H9 (cell line): Measurements from ENCODE around the gene MAPK8IP2. TPM values are rescaled to one million over a fixed set of nuclear protein-coding genes. Genes with fewer than 3 reads are reported as not detected.

Experiments used
- DNase-seq: peaks from one replicate; pipeline ENCODE4 v3.0.0-alpha.2; 2017
- H2AFZ ChIP-seq: one replicate; pipeline ENCODE4 v1.6.1; 2013; ENCODE audit warnings: mild to moderate bottlenecking, low read length, control low read depth, moderate library complexity
- H2AK5ac ChIP-seq: 2 replicates; pipeline ENCODE4 v1.6.1; 2013; ENCODE audit warnings: low read length, control low read depth, mixed read lengths; ENCODE audit not compliant: insufficient read length
- H2BK120ac ChIP-seq: one replicate; pipeline ENCODE4 v1.6.1; 2013; ENCODE audit warnings: low read depth, mild to moderate bottlenecking, low read length, control low read depth, inconsistent platforms; ENCODE audit not compliant: poor library complexity, severe bottlenecking
- H2BK12ac ChIP-seq: 2 replicates; pipeline ENCODE4 v1.6.1; 2013; ENCODE audit warnings: low read length, control low read depth, mixed read lengths, low read depth; ENCODE audit not compliant: insufficient read length
- H2BK15ac ChIP-seq: 2 replicates; pipeline ENCODE4 v1.6.1; 2013; ENCODE audit warnings: low read depth, low read length, control low read depth
- H2BK20ac ChIP-seq: one replicate; pipeline ENCODE4 v1.6.1; 2013; ENCODE audit warnings: low read depth, mild to moderate bottlenecking, low read length, control low read depth, inconsistent platforms; ENCODE audit not compliant: poor library complexity, severe bottlenecking
- H2BK5ac ChIP-seq: 2 replicates; pipeline ENCODE4 v1.6.1; 2013; ENCODE audit warnings: low read length, control low read depth, mixed read lengths; ENCODE audit not compliant: insufficient read length
- H3K14ac ChIP-seq: 2 replicates; pipeline ENCODE4 v1.6.1; 2013; ENCODE audit warnings: low read length, control low read depth; ENCODE audit not compliant: insufficient read depth
- H3K18ac ChIP-seq: 2 replicates; pipeline ENCODE4 v1.6.1; 2013; ENCODE audit warnings: low read depth, mild to moderate bottlenecking, mixed read lengths, low read length, control low read depth; ENCODE audit not compliant: insufficient read length
- H3K23ac ChIP-seq: 2 replicates; pipeline ENCODE4 v1.6.1; 2013; ENCODE audit warnings: low read length, control low read depth, mixed read lengths, low read depth; ENCODE audit not compliant: insufficient read length
- H3K23me2 ChIP-seq: 2 replicates; pipeline ENCODE4 v1.6.1; 2013; ENCODE audit warnings: low read depth, mild to moderate bottlenecking, mixed read lengths, low read length, control low read depth; ENCODE audit not compliant: insufficient read length, poor library complexity, severe bottlenecking
- H3K27ac ChIP-seq: 2 replicates; pipeline ENCODE4 v1.5.1; 2013; ENCODE audit warnings: low read length, control low read depth, mixed read lengths, low read depth; ENCODE audit not compliant: insufficient read length
- H3K27me3 ChIP-seq: 2 replicates; pipeline ENCODE4 v1.6.1; 2013; ENCODE audit warnings: low read length, control low read depth, inconsistent platforms; ENCODE audit not compliant: insufficient read depth
- H3K4ac ChIP-seq: 2 replicates; pipeline ENCODE4 v1.6.1; 2013; ENCODE audit warnings: low read depth, mild to moderate bottlenecking, control low read depth, inconsistent platforms, low read length, moderate library complexity
- H3K4me1 ChIP-seq: 2 replicates; pipeline ENCODE4 v1.6.1; 2013; ENCODE audit warnings: low read length, control low read depth, inconsistent platforms; ENCODE audit not compliant: insufficient read depth
- H3K4me2 ChIP-seq: 2 replicates; pipeline ENCODE4 v1.6.1; 2013; ENCODE audit warnings: low read length, control low read depth, mixed read lengths; ENCODE audit not compliant: insufficient read length, insufficient read depth
- H3K56ac ChIP-seq: 2 replicates; pipeline ENCODE4 v1.6.1; 2013; ENCODE audit warnings: low read depth, mild to moderate bottlenecking, mixed read lengths, low read length, control low read depth; ENCODE audit not compliant: insufficient read length
- H3K79me1 ChIP-seq: 2 replicates; pipeline ENCODE4 v1.6.1; 2013; ENCODE audit warnings: low read depth, mild to moderate bottlenecking, moderate library complexity, low read length, control low read depth, inconsistent platforms; ENCODE audit not compliant: insufficient read depth, poor library complexity, severe bottlenecking
- H3K79me2 ChIP-seq: 2 replicates; pipeline ENCODE4 v1.6.1; 2013; ENCODE audit warnings: low read length, control low read depth, inconsistent platforms; ENCODE audit not compliant: insufficient read depth
- H3K9ac ChIP-seq: 2 replicates; pipeline ENCODE4 v1.6.1; 2013; ENCODE audit warnings: low read length, control low read depth, mixed read lengths; ENCODE audit not compliant: insufficient read length; ENCODE audit errors: extremely low read depth
- H3K9me3 ChIP-seq: one replicate; pipeline ENCODE4 v1.6.1; 2013; ENCODE audit warnings: low read depth, low read length, inconsistent platforms; ENCODE audit not compliant: control insufficient read depth
- H3T11ph ChIP-seq: one replicate; pipeline ENCODE4 v1.6.1; 2013; ENCODE audit warnings: mild to moderate bottlenecking, low read length, control low read depth, inconsistent platforms
- H4K20me1 ChIP-seq: one replicate; pipeline ENCODE4 v1.6.1; 2013; ENCODE audit not compliant: control insufficient read depth, insufficient read length, insufficient read depth
- H4K5ac ChIP-seq: 2 replicates; pipeline ENCODE4 v1.6.1; 2013; ENCODE audit warnings: low read depth, mild to moderate bottlenecking, mixed read lengths, low read length, control low read depth; ENCODE audit not compliant: insufficient read length
- H4K8ac ChIP-seq: replicated peaks from 2 replicates; pipeline ENCODE4 v1.6.1; 2013; ENCODE audit warnings: low read length, control low read depth, mixed read lengths, low read depth; ENCODE audit not compliant: insufficient read length
- H4K91ac ChIP-seq: 2 replicates; pipeline ENCODE4 v1.6.1; 2013; ENCODE audit warnings: low read depth, mild to moderate bottlenecking, moderate library complexity, mixed read lengths, low read length, control low read depth; ENCODE audit not compliant: insufficient read length
- H3K27ac Mint-ChIP-seq, 3 experiments: 2 replicates in 2 of 3; 3 replicates in 1 of 3; pipeline ENCODE4 v1.8.0; 2020 to 2021; ENCODE audit warnings: mixed read lengths in 3 of 3, mild to moderate bottlenecking in 1 of 3, moderate library complexity in 1 of 3
- H3K27me3 Mint-ChIP-seq: 2 replicates; pipeline ENCODE4 v1.8.0; 2021; ENCODE audit warnings: low read depth, mild to moderate bottlenecking, moderate library complexity, mixed read lengths
- H3K36me3 Mint-ChIP-seq, 3 experiments: 2 replicates in 2 of 3; 3 replicates in 1 of 3; pipeline ENCODE4 v1.8.0; 2020 to 2021; ENCODE audit warnings: low read depth in 3 of 3, mixed read lengths in 3 of 3; ENCODE audit not compliant: insufficient read depth in 1 of 3
- H3K4me1 Mint-ChIP-seq, 2 experiments: 2 replicates each; pipeline ENCODE4 v1.8.0; 2020; ENCODE audit warnings: mixed read lengths in 2 of 2
- H3K4me3 Mint-ChIP-seq, 2 experiments: 2 replicates in 1 of 2; 3 replicates in 1 of 2; pipeline ENCODE4 v1.8.0; 2020 to 2021; ENCODE audit warnings: mild to moderate bottlenecking in 2 of 2, mixed read lengths in 2 of 2, moderate library complexity in 1 of 2
- H3K9me3 Mint-ChIP-seq, 2 experiments: 2 replicates in 1 of 2; 3 replicates in 1 of 2; pipeline ENCODE4 v1.8.0; 2020; ENCODE audit warnings: mild to moderate bottlenecking in 2 of 2, mixed read lengths in 2 of 2, moderate library complexity in 1 of 2
- WGBS: extraction: QIAGEN DNeasy Blood & Tissue Kit; methylation state at CpG from one replicate; pipeline ENCODE4 v1.1.7; 2013; ENCODE audit warnings: missing lambda C conversion rate, low lambda C conversion rate, mixed read lengths; ENCODE audit not compliant: insufficient read length; ENCODE audit errors: extremely low coverage; 5-methylcytosine and 5-hydroxymethylcytosine counted together
- total RNA-seq: library from RNA; stranded (reverse); gene quantifications from 2 replicates; pipeline ENCODE4 v1.2.1, GENCODE V29; 2021
- TF ChIP-seq, protein P1 (sequence below): fragments of 200-600 bp; sonication (generic); conservative IDR thresholded peaks from 3 replicates; pipeline ENCODE4 v1.8.0; 2021; ENCODE audit warnings: antibody characterized with exemption, mild to moderate bottlenecking

MAPK8IP2 gene
- total RNA-seq, 1 experiment from 2014 or later, result 5.7 TPM

DNA sequence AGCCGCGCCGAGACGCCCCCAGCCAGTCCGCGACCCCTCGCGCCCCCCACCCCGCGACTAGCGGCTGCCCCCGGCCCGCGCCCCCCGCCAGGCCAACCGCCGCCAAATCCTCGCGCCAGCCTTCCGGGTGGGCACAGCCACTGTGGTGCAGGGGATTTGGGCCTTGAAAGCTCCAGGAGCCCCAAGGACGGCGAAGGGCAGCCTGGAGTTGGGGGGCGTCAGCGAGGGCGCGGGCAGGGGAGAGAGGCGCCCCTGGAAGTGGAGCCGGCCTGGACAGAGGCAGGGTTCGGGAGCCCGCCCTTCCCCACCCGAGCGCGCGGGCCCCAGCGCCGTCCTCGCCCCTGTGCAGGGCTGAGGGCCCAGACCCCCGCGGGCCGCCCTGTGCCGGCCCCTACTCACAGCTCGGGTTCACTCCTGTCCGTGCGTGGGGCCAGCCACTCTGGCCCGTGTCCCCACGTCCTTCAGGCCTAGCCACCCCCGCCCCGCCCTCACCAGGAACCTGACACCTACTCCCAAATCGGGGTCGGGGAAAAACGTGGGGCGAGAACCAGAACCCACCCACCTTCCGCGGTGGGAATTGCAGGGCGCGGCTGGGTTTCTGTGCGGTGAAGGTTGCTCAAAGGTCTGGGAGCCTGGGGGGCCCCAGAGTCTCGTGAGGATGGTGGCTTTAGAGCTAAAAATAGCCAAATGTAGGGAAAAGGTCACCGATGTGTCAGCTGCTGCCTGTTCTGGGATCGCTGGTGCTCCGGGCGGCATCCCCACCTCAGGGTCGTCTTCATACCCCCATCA, 22.4 kb upstream of the MAPK8IP2 start, which contains the start of gene CPT1B:
CPT1B (minus strand) TSS at position 441 of the 789 bp plus-strand sequence. CDS start 512 bp downstream, outside the sequence.
- DNase-seq, result no peak
- no peak within 1 kb of the TSS for H3K9ac ChIP-seq
- H3K4ac ChIP-seq, result no peak within 1 kb of the TSS
- H3K79me2 ChIP-seq, result no peaks in the 10 kb centered on the region
- Mint-ChIP-seq H3K27me3 (no peaks in the 10 kb centered on the region; the same call in 1 of the 2 replicates), H3K9me3 (no peaks in the 10 kb centered on the region), H3K36me3 (peaks cover 4 to 52% (median 45%) of the 10 kb centered on the region in 3 experiments), H3K27ac (peak within 1 kb of the TSS in 1 of 3 experiments; percentile 70; a peak in 3 of 7 replicates), H3K4me1 (0 out of 4 replicates have a peak, but pooled peaks cover 0 to 6% of the 10 kb centered on the region in 2 experiments), H3K4me3 (no peak within 1 kb of the TSS)
- H3K9me3 ChIP-seq, result no peaks in the 10 kb centered on the region
- TF ChIP-seq, protein P1, sequence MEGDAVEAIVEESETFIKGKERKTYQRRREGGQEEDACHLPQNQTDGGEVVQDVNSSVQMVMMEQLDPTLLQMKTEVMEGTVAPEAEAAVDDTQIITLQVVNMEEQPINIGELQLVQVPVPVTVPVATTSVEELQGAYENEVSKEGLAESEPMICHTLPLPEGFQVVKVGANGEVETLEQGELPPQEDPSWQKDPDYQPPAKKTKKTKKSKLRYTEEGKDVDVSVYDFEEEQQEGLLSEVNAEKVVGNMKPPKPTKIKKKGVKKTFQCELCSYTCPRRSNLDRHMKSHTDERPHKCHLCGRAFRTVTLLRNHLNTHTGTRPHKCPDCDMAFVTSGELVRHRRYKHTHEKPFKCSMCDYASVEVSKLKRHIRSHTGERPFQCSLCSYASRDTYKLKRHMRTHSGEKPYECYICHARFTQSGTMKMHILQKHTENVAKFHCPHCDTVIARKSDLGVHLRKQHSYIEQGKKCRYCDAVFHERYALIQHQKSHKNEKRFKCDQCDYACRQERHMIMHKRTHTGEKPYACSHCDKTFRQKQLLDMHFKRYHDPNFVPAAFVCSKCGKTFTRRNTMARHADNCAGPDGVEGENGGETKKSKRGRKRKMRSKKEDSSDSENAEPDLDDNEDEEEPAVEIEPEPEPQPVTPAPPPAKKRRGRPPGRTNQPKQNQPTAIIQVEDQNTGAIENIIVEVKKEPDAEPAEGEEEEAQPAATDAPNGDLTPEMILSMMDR, result no peak
- H4K91ac ChIP-seq, result no peak within 1 kb of the TSS
- peaks cover 2% of the 10 kb centered on the region; the same call in 1 of the 2 replicates for H3K4me1 ChIP-seq
- H3T11ph ChIP-seq, result no peak within 1 kb of the TSS
- H3K56ac ChIP-seq, result no peak within 1 kb of the TSS
- no peak within 1 kb of the TSS for H2BK120ac ChIP-seq
- H2BK15ac ChIP-seq, result no peak within 1 kb of the TSS
- H2AFZ ChIP-seq, result no peak within 1 kb of the TSS
- H2AK5ac ChIP-seq, result no peak within 1 kb of the TSS
- no peaks in the 10 kb centered on the region for H4K20me1 ChIP-seq
- H4K8ac ChIP-seq, result no peak within 1 kb of the TSS
- H2BK20ac ChIP-seq, result no peak within 1 kb of the TSS
- H2BK12ac ChIP-seq, result no peak within 1 kb of the TSS
- no peak within 1 kb of the TSS for H3K23ac ChIP-seq
- H3K27me3 ChIP-seq, result no peaks in the 10 kb centered on the region
- peaks cover 4% of the 10 kb centered on the region for H3K79me1 ChIP-seq
- no peak within 1 kb of the TSS; the same call in 1 of the 2 replicates for H3K14ac ChIP-seq
- no peak within 1 kb of the TSS for H2BK5ac ChIP-seq
- no peak within 1 kb of the TSS for H3K27ac ChIP-seq
- H3K4me2 ChIP-seq, result no peak within 1 kb of the TSS
- no peaks in the 10 kb centered on the region for H3K23me2 ChIP-seq
- H3K18ac ChIP-seq, result no peak within 1 kb of the TSS
- H4K5ac ChIP-seq, result no peak within 1 kb of the TSS
- no CpG with 5 or more reads among the region's 63 CpGs for WGBS
